HG02610 (cell line): ENCODE measurements around the gene MANSC4.
"Not testable (repeated sequence)": the region's sequence is repeated elsewhere in the genome, so short reads cannot be mapped to it uniquely, and the experiment has no call there.

Experiments used
- ATAC-seq: cut with Tn5 transposase; IDR thresholded peaks from one replicate; pipeline ENCODE4 v1.9.1; 2021; ENCODE audit warnings: mild to moderate bottlenecking, moderate library complexity; ENCODE audit not compliant: unreplicated experiment

MANSC4 gene

DNA sequence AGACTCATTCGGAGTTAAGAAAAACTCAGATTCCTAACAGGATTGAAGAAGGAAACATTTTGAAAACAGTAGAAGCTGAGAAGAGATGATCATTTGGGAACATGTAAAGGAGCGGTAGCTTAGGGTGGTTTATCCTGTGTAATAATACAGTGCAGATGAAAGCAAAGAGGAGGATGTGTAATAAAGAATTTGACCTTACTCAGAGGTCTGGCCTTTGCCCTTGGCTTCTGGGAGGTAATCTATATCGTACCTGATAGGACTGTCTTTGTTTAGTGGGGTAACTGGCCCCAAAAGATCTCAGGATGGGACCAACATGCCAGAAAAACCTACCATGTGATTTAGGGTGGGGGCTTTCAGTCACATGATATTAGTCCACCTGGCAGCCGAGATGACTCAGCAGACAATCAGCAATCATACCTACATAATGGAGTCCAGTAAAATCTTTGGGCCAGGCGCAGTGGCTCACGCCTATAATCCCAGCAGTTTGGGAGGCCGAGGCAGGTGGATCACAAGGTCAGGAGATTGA, 23.3 kb downstream of the MANSC4 start:
- no peak for ATAC-seq

DNA sequence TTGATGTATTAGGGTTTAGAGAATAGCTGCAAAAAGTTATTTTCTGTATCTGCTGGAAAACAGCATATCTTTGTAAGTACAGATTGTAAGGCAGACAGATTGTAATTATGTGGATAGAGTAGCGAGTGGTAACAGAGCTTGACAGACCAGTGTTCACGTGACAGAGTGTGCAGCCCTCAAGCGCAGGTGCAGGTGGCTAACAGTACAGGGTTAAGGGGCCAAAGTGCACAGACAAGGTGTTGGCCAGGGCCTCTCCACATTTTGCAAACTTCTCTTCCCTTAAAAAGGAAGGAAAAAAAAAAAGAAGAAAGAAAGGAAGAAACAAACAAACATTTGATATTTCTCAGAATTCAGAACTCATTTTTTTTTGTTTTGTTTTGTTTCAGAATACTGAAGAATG, 25.2 kb downstream of the MANSC4 start:
- ATAC-seq: no peak

DNA sequence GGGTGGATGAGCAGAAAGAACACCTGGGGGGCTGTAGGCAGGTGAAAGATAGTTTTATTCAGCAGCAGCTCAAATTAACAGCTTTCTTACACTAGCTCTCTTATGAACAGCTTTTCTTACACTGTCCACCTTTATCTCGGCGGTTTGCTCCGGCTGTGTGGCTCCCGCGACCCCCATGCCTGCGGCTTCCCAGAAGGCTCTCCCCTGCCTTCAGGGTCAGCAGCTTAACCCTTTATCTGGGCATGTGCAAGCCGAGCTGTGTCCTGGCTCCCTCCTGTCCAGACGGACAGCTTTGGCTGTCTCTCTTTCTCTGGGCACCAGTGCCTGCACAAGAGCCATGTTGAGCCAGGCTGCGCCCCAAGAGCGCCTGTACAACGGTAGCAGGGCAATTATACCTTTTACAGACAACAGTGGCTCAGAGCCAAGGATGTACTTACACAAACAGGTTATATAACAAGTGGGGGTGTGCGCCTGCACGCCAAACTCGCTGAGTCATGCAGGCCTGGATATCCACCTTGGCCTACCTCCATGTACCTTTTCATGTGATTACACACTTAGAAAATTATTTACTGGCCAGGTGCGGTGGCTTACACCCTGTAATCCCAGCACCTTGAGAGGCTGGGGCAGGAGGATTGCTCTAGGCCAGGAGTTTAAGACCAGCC, 28.5 kb downstream of the MANSC4 start:
- ATAC-seq: no peak

DNA sequence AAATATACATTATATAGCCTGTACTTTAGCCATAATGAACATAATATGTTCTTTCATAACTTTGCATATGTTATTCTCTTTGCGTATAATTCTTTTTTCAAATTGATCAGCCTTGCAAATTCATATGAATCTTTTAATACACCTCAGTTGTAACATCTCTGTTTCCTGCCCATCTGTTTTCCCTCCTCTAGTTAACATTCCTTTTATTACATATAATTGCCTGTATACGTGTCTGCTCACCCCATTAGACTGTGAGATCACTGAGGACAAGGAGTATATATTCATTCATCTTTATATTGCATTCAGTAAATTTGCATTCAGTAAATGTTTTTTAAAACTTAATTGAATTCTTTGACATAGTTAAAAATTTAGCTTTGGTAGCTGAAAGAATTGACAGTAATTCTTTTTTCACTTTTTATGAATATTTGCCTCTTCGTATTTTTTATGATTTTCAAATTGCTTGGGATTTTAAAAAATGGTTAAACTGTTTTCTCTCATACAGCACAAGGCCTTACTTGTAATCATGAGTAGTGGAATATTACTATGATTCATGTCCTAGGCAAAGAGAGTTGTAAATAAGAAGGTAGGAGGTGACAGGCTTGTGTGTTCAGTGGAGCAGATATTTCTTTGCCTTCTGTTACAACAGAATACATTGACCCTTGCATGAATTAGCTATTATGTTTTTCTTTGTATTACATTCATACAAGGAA, 32.8 kb downstream of the MANSC4 start:
- ATAC-seq: no peak

DNA sequence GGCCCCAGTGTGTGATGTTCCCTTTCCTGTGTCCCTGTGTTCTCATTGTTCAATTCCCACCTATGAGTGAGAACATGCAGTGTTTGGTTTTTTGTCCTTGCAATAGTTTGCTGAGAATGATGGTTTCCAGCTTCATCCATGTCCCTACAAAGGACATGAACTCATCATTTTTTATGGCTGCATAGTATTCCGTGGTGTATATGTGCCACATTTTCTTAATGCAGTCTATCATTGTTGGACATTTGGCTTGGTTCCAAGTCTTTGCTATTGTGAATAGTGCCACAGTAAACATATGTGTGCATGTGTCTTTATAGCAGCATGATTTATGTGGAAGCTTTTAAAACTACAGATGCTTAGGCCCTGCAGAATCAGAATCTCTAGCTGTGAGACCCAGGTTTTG, 34.3 kb downstream of the MANSC4 start:
- not testable (repeated sequence) for ATAC-seq

GRCh38 chr12:27743601-27744000, 36.4 kb downstream of the MANSC4 start:
- no peak for ATAC-seq

DNA sequence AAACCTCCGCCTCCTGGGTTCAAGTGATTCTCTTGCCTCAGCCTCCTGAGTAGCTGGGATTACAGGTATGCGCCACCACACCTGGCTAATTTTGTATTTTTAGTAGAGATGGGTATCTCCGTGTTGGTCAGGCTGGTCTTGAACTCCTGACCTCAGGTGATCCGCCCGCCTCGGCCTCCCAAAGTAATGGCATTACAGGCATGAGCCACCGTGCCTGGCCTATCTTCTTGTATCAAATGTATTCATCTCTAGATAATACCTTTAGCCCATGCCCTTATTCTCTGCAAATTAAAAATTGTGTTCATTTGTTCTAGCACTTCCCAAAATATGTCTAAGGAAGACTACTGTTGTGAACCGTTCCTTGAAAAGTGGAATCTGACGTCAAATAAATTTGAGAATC, 45.7 kb downstream of the MANSC4 start:
- ATAC-seq: not testable (repeated sequence)

GRCh38 chr12:27733791-27734190, 46.2 kb downstream of the MANSC4 start:
- ATAC-seq: no peak

- peak; percentile 68 for ATAC-seq
These were observed 46.9 kb downstream of the MANSC4 start for GRCh38 chr12:27733052-27733656.

DNA sequence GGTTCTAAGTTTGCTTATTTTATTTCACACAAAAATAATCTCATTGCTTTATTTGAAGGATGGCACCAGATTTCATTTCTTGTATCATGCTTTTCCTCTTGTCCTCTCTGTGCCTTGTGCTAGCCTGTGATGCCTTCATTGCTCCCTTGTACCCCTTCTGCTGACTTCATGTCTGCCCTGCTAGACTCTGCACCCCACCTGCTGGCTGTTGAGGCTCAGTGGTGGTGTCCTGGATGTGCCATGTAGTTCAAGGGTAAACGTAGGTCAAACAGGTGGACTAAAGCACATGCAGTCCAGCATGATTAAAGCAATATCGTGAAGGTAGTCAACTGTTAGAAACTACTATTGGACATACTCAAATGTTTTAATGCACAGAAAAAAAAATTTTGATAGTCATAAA, 47.8 kb downstream of the MANSC4 start:
- no peak for ATAC-seq

- no peak for ATAC-seq
These were observed 49.9 kb downstream of the MANSC4 start for GRCh38 chr12:27730097-27730588.

GRCh38 chr12:27723212-27723611, 56.8 kb downstream of the MANSC4 start:
- ATAC-seq: no peak
